Astrocyte (in vitro differentiated cells and primary cell): ENCODE measurements around the gene NSF.
"Not testable (repeated sequence)": the region's sequence is repeated elsewhere in the genome, so short reads cannot be mapped to it uniquely, and the experiment has no call there.

ENCODE experiments used
- CTCF ChIP-seq: IDR thresholded peaks from 2 replicates; pipeline ENCODE4 v1.5.1; 2011; ENCODE audit warnings: low read depth, mild to moderate bottlenecking, inconsistent platforms, low read length, moderate library complexity; ENCODE audit not compliant: insufficient read depth
- EZH2 ChIP-seq: IDR thresholded peaks from 2 replicates; pipeline ENCODE4 v1.6.1; 2012; ENCODE audit warnings: mild to moderate bottlenecking, low read length, inconsistent platforms; ENCODE audit not compliant: insufficient read depth

GRCh38 chr17:46548607-46549006 lies 41.9 kb upstream of the NSF start:
- not testable (repeated sequence) for TF ChIP-seq CTCF, EZH2
